RWPE1 (cell line): ENCODE data around the gene GNG3.

ENCODE experiments used
- CTCF ChIA-PET: fragments of 350-600 bp; sonication (Branson Sonifier 250); formaldehyde crosslinking; extraction: SDS; loops from one replicate; lab custom pipeline; 2021; lab: Yijun Ruan, JAX
- POLR2A ChIA-PET: fragments of 400-600 bp; formaldehyde crosslinking; extraction: SDS; loops from one replicate; lab custom pipeline; 2020; ENCODE audit warnings: antibody characterized with exemption; ENCODE audit not compliant: low non-redundant PET; lab: Yijun Ruan, JAX
- DNase-seq: peaks from one replicate; pipeline ENCODE4 v3.0.0; 2012; ENCODE audit warnings: low spot score
- H3K27ac ChIP-seq: fragments of 450-650 bp; 2 replicates; pipeline ENCODE4 v1.5.1; 2017
- TF ChIP-seq, protein P1 (sequence below): fragments of 450-650 bp; conservative IDR thresholded peaks from 2 replicates; pipeline ENCODE4 v1.5.1; 2017; ENCODE audit warnings: low read depth, mild to moderate bottlenecking

GNG3 gene

DNA sequence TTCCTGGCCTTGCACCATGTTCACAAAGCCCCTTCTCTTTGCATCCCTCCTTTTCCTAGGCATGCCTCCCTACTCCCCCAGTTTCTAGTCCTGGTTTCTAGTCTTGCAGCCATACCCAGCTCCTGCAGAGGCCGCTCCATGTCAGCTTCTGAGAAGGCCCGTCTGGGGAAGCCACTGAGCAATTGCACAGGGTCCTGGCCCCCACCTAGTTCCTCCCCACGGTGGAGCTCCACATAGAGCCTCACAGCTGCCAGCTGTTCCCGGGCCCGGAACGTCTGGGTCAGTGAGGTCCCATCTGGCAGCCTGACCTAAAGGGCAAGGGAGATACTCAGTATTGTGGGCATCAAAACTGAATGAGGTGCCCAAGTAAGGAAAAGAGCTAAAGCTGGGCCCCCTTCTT, 30.8 kb upstream of the GNG3 start:
- TF ChIP-seq, protein P1, sequence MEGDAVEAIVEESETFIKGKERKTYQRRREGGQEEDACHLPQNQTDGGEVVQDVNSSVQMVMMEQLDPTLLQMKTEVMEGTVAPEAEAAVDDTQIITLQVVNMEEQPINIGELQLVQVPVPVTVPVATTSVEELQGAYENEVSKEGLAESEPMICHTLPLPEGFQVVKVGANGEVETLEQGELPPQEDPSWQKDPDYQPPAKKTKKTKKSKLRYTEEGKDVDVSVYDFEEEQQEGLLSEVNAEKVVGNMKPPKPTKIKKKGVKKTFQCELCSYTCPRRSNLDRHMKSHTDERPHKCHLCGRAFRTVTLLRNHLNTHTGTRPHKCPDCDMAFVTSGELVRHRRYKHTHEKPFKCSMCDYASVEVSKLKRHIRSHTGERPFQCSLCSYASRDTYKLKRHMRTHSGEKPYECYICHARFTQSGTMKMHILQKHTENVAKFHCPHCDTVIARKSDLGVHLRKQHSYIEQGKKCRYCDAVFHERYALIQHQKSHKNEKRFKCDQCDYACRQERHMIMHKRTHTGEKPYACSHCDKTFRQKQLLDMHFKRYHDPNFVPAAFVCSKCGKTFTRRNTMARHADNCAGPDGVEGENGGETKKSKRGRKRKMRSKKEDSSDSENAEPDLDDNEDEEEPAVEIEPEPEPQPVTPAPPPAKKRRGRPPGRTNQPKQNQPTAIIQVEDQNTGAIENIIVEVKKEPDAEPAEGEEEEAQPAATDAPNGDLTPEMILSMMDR = no peak
- ChIA-PET CTCF (interaction anchor here (0.6 kb wide), 1 partner anchor 18 kb away, joined by 3 read pairs; no protein-coding TSS in a partner anchor), POLR2A (interaction anchor here (0.6 to 1.5 kb wide), 2 partner anchors 12 to 281 kb away, joined by 4 to 6 read pairs; partner anchors contain the start of genes C11orf98 and CSKMT)
- no peak for DNase-seq
- H3K27ac ChIP-seq = peak overlapping the region; percentile 61

DNA sequence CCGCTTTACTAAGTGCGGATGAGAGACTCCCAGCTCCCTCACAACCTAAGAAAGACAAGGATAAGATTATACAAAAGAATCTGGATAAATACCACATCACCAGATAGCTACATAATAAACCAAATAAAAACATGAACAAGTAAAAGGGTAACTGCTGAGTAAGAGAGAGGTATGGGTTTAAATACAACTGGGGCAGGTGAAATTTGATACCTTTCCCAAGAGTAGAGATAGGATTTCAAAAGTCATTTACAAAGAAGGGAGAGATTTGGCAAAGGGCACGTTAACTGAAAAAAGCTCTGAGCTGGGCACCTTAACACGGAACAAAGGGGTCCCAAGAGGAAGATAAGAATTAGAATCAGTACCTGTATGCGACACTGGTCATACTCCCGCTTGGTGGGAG, 30.3 kb upstream of the GNG3 start:
- POLR2A ChIA-PET = interaction anchor here (0.6 to 1.5 kb wide), 2 partner anchors 12 to 281 kb away, joined by 4 to 6 read pairs; partner anchors contain the start of genes C11orf98 and CSKMT
- no peak for DNase-seq
- peak overlapping the region; percentile 88 for H3K27ac ChIP-seq
- CTCF ChIA-PET = interaction anchor here (0.5 to 0.6 kb wide), 2 partner anchors 18 to 21 kb away, joined by 3 to 4 read pairs; no protein-coding TSS in a partner anchor
- TF ChIP-seq, protein P1 = no peak

DNA sequence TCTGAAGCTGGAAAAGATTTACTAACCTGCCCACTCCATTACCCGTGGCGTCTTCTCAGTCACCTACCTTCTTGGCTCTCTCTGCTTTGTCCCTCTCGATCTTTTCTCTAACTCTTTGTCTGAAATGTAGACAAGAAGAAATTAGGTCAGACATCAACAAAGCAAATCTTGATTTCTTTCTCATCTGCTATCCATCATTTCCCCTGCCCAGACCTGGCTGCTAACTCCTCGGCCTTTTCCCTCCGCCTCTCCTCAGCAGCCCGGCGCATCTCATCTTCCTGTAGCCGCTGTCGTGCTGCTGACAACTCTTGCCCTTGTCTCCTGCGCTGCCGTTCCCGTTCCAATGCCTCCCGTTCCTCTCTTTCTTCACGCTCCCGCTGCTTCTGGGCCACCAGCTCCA, 29.8 kb upstream of the GNG3 start:
- TF ChIP-seq, protein P1 = no peak
- CTCF ChIA-PET = no interaction called here
- H3K27ac ChIP-seq = peak overlapping the region; percentile 88
- POLR2A ChIA-PET = interaction anchor here (1.5 kb wide), 1 partner anchor 13 kb away, joined by 4 read pairs; the partner anchor contains the start of genes C11orf98 and CSKMT
- DNase-seq = no peak

- DNase-seq = no peak
- ChIA-PET CTCF (no interaction called here), POLR2A (no interaction called here)
- TF ChIP-seq, protein P1 = no peak
- H3K27ac ChIP-seq = peak overlapping the region; percentile 88
Measured at GRCh38 chr11:62678433-62678769, 29.1 kb upstream of the GNG3 start.

DNA sequence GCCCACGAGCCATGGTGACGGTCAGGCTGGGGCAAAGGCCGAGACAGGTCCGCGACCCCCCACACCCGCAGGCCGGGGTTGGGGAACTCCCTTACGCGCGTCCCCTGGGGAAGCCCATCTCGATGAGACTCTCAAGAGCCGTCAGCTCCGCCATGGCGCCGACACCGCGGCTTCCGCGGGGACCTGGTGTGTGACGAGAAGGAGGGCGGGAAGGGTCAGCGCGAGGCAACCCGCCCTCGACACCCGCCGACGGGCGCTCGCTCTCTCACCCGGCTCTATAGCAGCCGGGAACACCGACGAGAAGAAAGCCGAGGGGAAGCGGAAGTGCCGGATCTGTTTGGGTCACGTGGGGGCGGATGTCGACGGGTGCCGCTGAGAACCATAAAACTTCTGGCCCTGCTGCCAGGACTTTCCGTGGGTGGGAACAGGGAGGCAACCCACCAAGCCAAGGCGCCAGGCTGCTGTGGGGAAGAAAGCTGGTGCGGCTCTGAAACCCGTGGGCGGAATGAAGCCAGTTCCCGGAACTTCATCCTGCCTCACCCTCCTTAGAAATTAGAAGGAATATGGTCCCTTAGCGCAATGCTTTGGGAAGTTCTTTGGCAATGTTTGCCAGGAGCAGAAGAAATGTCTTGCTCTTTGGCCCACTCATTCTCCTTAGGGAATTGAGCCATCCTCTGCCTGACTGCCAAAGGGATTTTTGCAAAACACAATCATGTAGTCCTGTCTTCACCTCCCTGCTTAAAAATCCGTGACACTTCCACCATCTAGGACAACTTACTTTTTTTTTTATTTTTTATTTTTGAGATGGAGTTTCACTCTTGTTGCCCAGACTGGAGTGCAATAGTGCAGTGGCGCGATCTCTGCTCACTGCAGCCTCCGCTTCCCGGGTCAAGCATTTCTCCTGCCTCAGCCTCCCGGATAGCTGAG, 28.4 kb upstream of the GNG3 start, which contains the start of gene UBXN1:
TSS of gene UBXN1 (minus strand) at position 304 of the 927 bp plus-strand sequence. CDS start at position 154, 150 bp downstream.
- H3K27ac ChIP-seq = peak within 1 kb of the TSS; percentile 88
- CTCF ChIA-PET = no interaction called here
- TF ChIP-seq, protein P1 = no peak
- peak; percentile 79 for DNase-seq
- POLR2A ChIA-PET = interaction anchor here (0.9 to 1.1 kb wide), 2 partner anchors 30 to 47 kb away, joined by 4 to 6 read pairs; no protein-coding TSS in a partner anchor

DNA sequence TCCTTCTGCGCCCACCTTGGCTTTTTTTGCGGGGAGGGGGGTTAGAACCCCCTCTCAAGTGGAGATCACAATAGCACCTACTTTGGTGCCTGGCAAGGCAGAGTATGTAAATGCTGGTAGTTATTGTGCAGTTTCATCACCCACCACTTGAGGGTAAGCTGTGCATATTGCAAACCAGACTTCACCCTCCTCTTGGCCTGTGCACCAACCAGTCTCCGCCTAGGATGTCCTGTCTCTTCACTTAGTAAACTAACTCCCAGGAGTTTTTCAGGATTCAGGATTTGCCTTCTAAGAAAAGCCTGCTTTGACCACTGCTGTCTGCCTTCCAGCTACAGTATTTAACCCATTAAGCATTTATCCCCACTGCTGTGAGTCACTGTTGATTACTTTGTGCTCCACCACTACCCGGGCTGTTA, 26.6 kb upstream of the GNG3 start:
- peak; percentile 69 for DNase-seq
- peak overlapping the region; percentile 88 for H3K27ac ChIP-seq
- ChIA-PET CTCF (interaction anchor here (0.6 to 2.5 kb wide), 9 partner anchors 8 to 538 kb away, joined by 3 to 17 read pairs (median 6); partner anchors contain the start of genes HNRNPUL2, LRRN4CL and TTC9C), POLR2A (interaction anchor here (0.5 to 1.1 kb wide), 4 partner anchors 11 to 80 kb away, joined by 4 to 8 read pairs (median 6); no protein-coding TSS in a partner anchor)
- TF ChIP-seq, protein P1 = peak; percentile 71
